Endothelial cell of umbilical vein (primary cell): ENCODE measurements around the gene TEDC1. TPM values are rescaled to one million over a fixed set of nuclear protein-coding genes. Genes with fewer than 3 reads are reported as not detected.

ENCODE experiments used
- BruUV-seq: library from RNA; stranded (reverse); fragments of 400-500 nt; replicated peaks from 2 replicates; lab custom pipeline; 2021; lab: Mats Ljungman, UMichigan
- CTCF ChIA-PET: fragments of 300-600, 350-600 bp; sonication (Branson Sonifier 250); formaldehyde crosslinking; loops from one replicate; lab custom pipeline; 2021; ENCODE audit warnings: antibody characterized with exemption, inconsistent platforms; lab: Charles Lee
- POLR2A ChIA-PET: fragments of 300-600, 350-600 bp; sonication (Branson Sonifier 250); formaldehyde crosslinking; loops from one replicate; lab custom pipeline; 2021; ENCODE audit warnings: antibody characterized with exemption, inconsistent platforms; lab: Charles Lee
- DNase-seq: peaks from one replicate; pipeline ENCODE4 v3.0.0-alpha.2; 2011; ENCODE audit warnings: low read depth, low spot score
- FAIRE-seq: peaks from 2 replicates; lab custom pipeline; 2011; peaks lifted over from hg19 to GRCh38; lab: Jason Lieb, UNC
- H2AFZ ChIP-seq: 2 replicates; pipeline ENCODE4 v1.6.0; 2012; ENCODE audit warnings: low read depth, low read length, control low read depth, inconsistent platforms
- H3K27ac ChIP-seq: 2 replicates; pipeline ENCODE4 v1.5.1; 2011; ENCODE audit warnings: low read depth, mild to moderate bottlenecking, control low read depth, low read length, moderate library complexity; ENCODE audit not compliant: insufficient read depth
- H3K27me3 ChIP-seq, 2 experiments: 2 replicates each; pipeline versions ENCODE4 v1.6.0 to v1.6.1; 2011; ENCODE audit warnings: low read length in 2 of 2, mixed read lengths in 1 of 2; ENCODE audit not compliant: control insufficient read depth in 2 of 2, insufficient read depth in 2 of 2
- H3K36me3 ChIP-seq, 2 experiments: 2 replicates in 1 of 2; 3 replicates in 1 of 2; pipeline ENCODE4 v1.5.1; 2011; ENCODE audit warnings: low read length in 2 of 2, mild to moderate bottlenecking in 1 of 2, moderate library complexity in 1 of 2; ENCODE audit not compliant: control insufficient read depth in 2 of 2, insufficient read depth in 2 of 2; ENCODE audit errors: extremely low read depth in 1 of 2
- H3K4me1 ChIP-seq: 3 replicates; pipeline ENCODE4 v1.5.1; 2011; ENCODE audit warnings: mild to moderate bottlenecking, low read length; ENCODE audit not compliant: control insufficient read depth, insufficient read depth; ENCODE audit errors: extremely low read depth
- H3K4me2 ChIP-seq: 2 replicates; pipeline ENCODE4 v1.6.1; 2011; ENCODE audit warnings: low read length, control low read depth, mixed read lengths; ENCODE audit not compliant: insufficient read depth
- H3K4me3 ChIP-seq, 3 experiments: fragments of 200-600 bp in 1 of 3; sonication (generic), shearing (Covaris generic) in 1 of 3; replicated peaks in 1 of 3; 2 replicates each; pipeline ENCODE4 v1.5.1; 2011 to 2016; ENCODE audit warnings: control low read depth in 3 of 3, low read length in 3 of 3, mild to moderate bottlenecking in 2 of 3, inconsistent platforms in 1 of 3, low read depth in 1 of 3, moderate library complexity in 1 of 3; ENCODE audit not compliant: insufficient read depth in 1 of 3
- H3K79me2 ChIP-seq: 2 replicates; pipeline ENCODE4 v1.6.0; 2012; ENCODE audit warnings: low read length, inconsistent platforms; ENCODE audit not compliant: control insufficient read depth, insufficient read depth
- H3K9ac ChIP-seq: replicated peaks from 2 replicates; pipeline ENCODE3; 2011; ENCODE audit warnings: low read length, control low read depth; ENCODE audit not compliant: insufficient read depth; ENCODE audit errors: extremely low read depth
- H3K9me1 ChIP-seq: replicated peaks from 3 replicates; pipeline ENCODE4 v1.6.0; 2011; ENCODE audit warnings: mild to moderate bottlenecking, low read length; ENCODE audit not compliant: control insufficient read depth, insufficient read depth; ENCODE audit errors: extremely low read depth
- H3K9me3 ChIP-seq: replicated peaks from 2 replicates; pipeline ENCODE4 v1.5.1; 2012; ENCODE audit warnings: low read length, inconsistent platforms; ENCODE audit not compliant: control insufficient read depth, insufficient read depth
- H4K20me1 ChIP-seq: replicated peaks from 2 replicates; pipeline ENCODE3; 2011; ENCODE audit warnings: mild to moderate bottlenecking, low read length; ENCODE audit not compliant: control insufficient read depth, insufficient read depth; ENCODE audit errors: extremely low read depth
- CTCF ChIP-seq, 2 donors: IDR thresholded peaks; 1 replicate in 1 of 2; 2 replicates in 1 of 2; pipeline ENCODE4 v1.5.1; 2011; ENCODE audit warnings: low read length in 2 of 2, mild to moderate bottlenecking in 2 of 2, moderate library complexity in 2 of 2, control low read depth in 1 of 2, inconsistent platforms in 1 of 2, low read depth in 1 of 2; ENCODE audit not compliant: insufficient read depth in 1 of 2; ENCODE audit errors: extremely low read depth in 1 of 2
- FOS ChIP-seq: IDR thresholded peaks from 2 replicates; pipeline ENCODE4 v1.6.1; 2011; ENCODE audit warnings: mild to moderate bottlenecking, low read length, moderate library complexity, borderline replicate concordance; ENCODE audit not compliant: insufficient read depth
- JUN ChIP-seq: IDR thresholded peaks from 2 replicates; pipeline ENCODE4 v1.6.1; 2011; ENCODE audit warnings: borderline replicate concordance, low read depth; ENCODE audit not compliant: insufficient read length, insufficient read depth
- MYC ChIP-seq: IDR thresholded peaks from one replicate; pipeline ENCODE4 v1.6.1; 2011; ENCODE audit warnings: mild to moderate bottlenecking, low read depth, low read length
- POLR2A ChIP-seq: IDR thresholded peaks from 2 replicates; pipeline ENCODE4 v1.6.1; 2012; ENCODE audit warnings: low read depth, mild to moderate bottlenecking, control low read depth, low read length
- POLR2AphosphoS5 ChIP-seq: IDR thresholded peaks from 2 replicates; pipeline ENCODE4 v1.6.1; 2012; ENCODE audit warnings: low read depth, mild to moderate bottlenecking, control low read depth, low read length, moderate library complexity; ENCODE audit not compliant: insufficient read depth
- dilution Hi-C: fragments of 300-500 bp; cut with MboI; formaldehyde crosslinking; loops from one replicate; pipeline ENCODE4 v1.15.0; 2019; ENCODE audit warnings: low sequenced_read_pairs; ENCODE audit not compliant: extremely low pct_ligation_motif_present
- intact Hi-C: fragments of 100-400 bp; cut with micrococcal nuclease; formaldehyde crosslinking; loops from one replicate; pipeline ENCODE4 v1.10.0; 2022
- polyA plus RNA-seq, 4 experiments: library from polyadenylated mRNA; depleted of rRNA in 3 of 4; stranded (reverse) in 3 of 4; unstranded in 1 of 4; fragments of >200 nt; gene quantifications; 2 replicates each; pipeline versions ENCODE4 v1.2.1 to v1.2.3, GENCODE V29; 2011 to 2012; ENCODE audit warnings: missing spikeins in 1 of 4
- total RNA-seq: library from RNA; stranded (reverse); gene quantifications from 2 replicates; pipeline ENCODE4 v1.2.3, GENCODE V29; 2021

TEDC1 gene
- total and polyA plus RNA-seq, 2 donors (not counting 3 experiments of a cell fraction or from before 2014, with no cell fraction given): 16.5 to 25.3 TPM

GRCh38 chr14:105467249-105467941, 23.7 kb upstream of the TEDC1 start:
- no peaks in the 10 kb centered on the region for H3K4me1 ChIP-seq
- POLR2A ChIA-PET: no interaction called here

More at GRCh38 chr14:105467249-105467941, 23.7 kb upstream of the TEDC1 start:
- peaks cover 10 to 51% of the 10 kb centered on the region in 2 experiments for H3K36me3 ChIP-seq
- dilution Hi-C loops: no loop called here
- no peak overlapping the region for H2AFZ ChIP-seq
- H3K4me2 ChIP-seq: no peak overlapping the region
- no peaks in the 10 kb centered on the region for H3K9me3 ChIP-seq
- no peaks in the 10 kb centered on the region for H3K79me2 ChIP-seq
- CTCF ChIA-PET: interaction anchor here (1.2 to 6.3 kb wide), 2 partner anchors 9 to 14 kb away, joined by 3 to 53 read pairs; no protein-coding TSS in a partner anchor
- H3K4me3 ChIP-seq: no peak overlapping the region
- BruUV-seq: no TSS peak
- H3K9ac ChIP-seq: no peak overlapping the region
- DNase-seq (no peak), FAIRE-seq (no peak)
- TF ChIP-seq POLR2AphosphoS5 (no peak), JUN (no peak), POLR2A (no peak), FOS (no peak), MYC (no peak), CTCF (IDR thresholded peaks at IDR 0.05; ENCODE audit: extremely low read depth in 1 of 2, insufficient read depth in 1 of 2, low read depth in 1 of 2, low read length in 2 of 2) (no peak)
- no peaks in the 10 kb centered on the region for H3K27me3 ChIP-seq
- no peaks in the 10 kb centered on the region for H4K20me1 ChIP-seq
- H3K9me1 ChIP-seq: no peaks in the 10 kb centered on the region
- intact Hi-C loops: no loop called here
- no peak overlapping the region for H3K27ac ChIP-seq
